Ecto neural progenitor cell (in vitro differentiated cells): ENCODE data around the gene EIF2S2.

ENCODE experiments used
- DNase-seq: peaks from one replicate; pipeline ENCODE4 v3.0.0-alpha.2; 2018; ENCODE audit warnings: low spot score

EIF2S2 gene

GRCh38 chr20:34088305-34089174 lies 23.5 kb downstream of the EIF2S2 start:
- DNase-seq = no peak

- no peak for DNase-seq
Observed at GRCh38 chr20:34085544-34086040, 26.5 kb downstream of the EIF2S2 start.

- DNase-seq = no peak
Observed at GRCh38 chr20:34084227-34084923, 27.7 kb downstream of the EIF2S2 start.

- no peak for DNase-seq
Observed at GRCh38 chr20:34083781-34084180, 28.3 kb downstream of the EIF2S2 start.

- DNase-seq = no peak
Observed at GRCh38 chr20:34083137-34083536, 28.9 kb downstream of the EIF2S2 start.

GRCh38 chr20:34082232-34082887 lies 29.7 kb downstream of the EIF2S2 start:
- no peak for DNase-seq

- DNase-seq = no peak
Observed at GRCh38 chr20:34079818-34080217, 32.2 kb downstream of the EIF2S2 start.

GRCh38 chr20:34078540-34078939 lies 33.5 kb downstream of the EIF2S2 start:
- no peak for DNase-seq

- DNase-seq = no peak
Observed at GRCh38 chr20:34076952-34077351, 35.1 kb downstream of the EIF2S2 start.

- DNase-seq = no peak
Observed at GRCh38 chr20:34075647-34076046, 36.4 kb downstream of the EIF2S2 start.

GRCh38 chr20:34074101-34074760 lies 37.8 kb downstream of the EIF2S2 start:
- no peak for DNase-seq

GRCh38 chr20:34072778-34073177 lies 39.3 kb downstream of the EIF2S2 start:
- DNase-seq = no peak

- DNase-seq = no peak
Observed at GRCh38 chr20:34072076-34072475, 40.0 kb downstream of the EIF2S2 start.

- no peak for DNase-seq
Observed at GRCh38 chr20:34070859-34071258, 41.2 kb downstream of the EIF2S2 start.

GRCh38 chr20:34070079-34070439 lies 42.0 kb downstream of the EIF2S2 start:
- DNase-seq = no peak

- DNase-seq = peak; percentile 74
Observed at GRCh38 chr20:34069341-34070078, 42.5 kb downstream of the EIF2S2 start.

- no peak for DNase-seq
Observed at GRCh38 chr20:34068001-34068400, 44.0 kb downstream of the EIF2S2 start.

GRCh38 chr20:34066476-34067090 lies 45.5 kb downstream of the EIF2S2 start:
- DNase-seq = no peak

- no peak for DNase-seq
Observed at GRCh38 chr20:34065260-34065659, 46.8 kb downstream of the EIF2S2 start.

GRCh38 chr20:34064286-34064685 lies 47.8 kb downstream of the EIF2S2 start:
- no peak for DNase-seq
